C4-2B (cell line): Measurements from ENCODE around the gene PTBP3.
"Not testable (repeated sequence)": the region's sequence is repeated elsewhere in the genome, so short reads cannot be mapped to it uniquely, and the experiment has no call there.

ENCODE experiments used
- H3K27ac ChIP-seq: fragments of 450-650 bp; 2 replicates; pipeline ENCODE4 v1.5.1; 2017
- CTCF ChIP-seq: fragments of 450-650 bp; conservative IDR thresholded peaks from 2 replicates; pipeline ENCODE4 v1.5.1; 2017; ENCODE audit warnings: mild to moderate bottlenecking
- ZFX ChIP-seq: fragments of 450-650 bp; IDR thresholded peaks from 2 replicates; pipeline ENCODE4 v1.6.1; 2017

The PTBP3 gene

GRCh38 chr9:112296929-112297328 lies 36.5 kb downstream of the PTBP3 start:
- no peak for TF ChIP-seq CTCF
- TF ChIP-seq ZFX: no peak
- H3K27ac ChIP-seq: no peak overlapping the region

- no peak overlapping the region for H3K27ac ChIP-seq
- TF ChIP-seq ZFX: no peak
- no peak for TF ChIP-seq CTCF
Observed at GRCh38 chr9:112295174-112295573, 38.2 kb downstream of the PTBP3 start.

DNA sequence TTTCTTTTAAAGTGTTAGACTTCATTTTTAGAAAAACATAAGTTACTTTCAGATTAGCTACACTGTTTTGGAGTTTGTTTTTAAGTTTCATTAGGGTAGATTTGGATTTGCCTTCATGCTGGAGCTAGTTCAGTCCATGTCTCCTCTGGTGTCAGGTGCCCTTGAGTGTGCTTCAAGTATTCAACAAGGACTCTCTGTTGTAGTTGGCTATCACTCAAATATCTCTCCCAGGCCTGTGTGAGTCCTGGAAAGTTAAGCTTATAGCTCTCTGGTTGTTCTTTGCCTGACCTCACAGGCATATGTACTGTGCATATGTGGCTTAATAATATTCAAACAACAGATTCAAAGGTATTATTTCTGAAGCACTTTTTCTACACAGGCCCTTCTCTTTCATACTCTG lies 45.4 kb downstream of the PTBP3 start:
- TF ChIP-seq CTCF: no peak
- no peak for TF ChIP-seq ZFX
- no peak overlapping the region for H3K27ac ChIP-seq

GRCh38 chr9:112286926-112287325 lies 46.5 kb downstream of the PTBP3 start:
- TF ChIP-seq CTCF (no peak), ZFX (no peak)
- no peak overlapping the region for H3K27ac ChIP-seq

DNA sequence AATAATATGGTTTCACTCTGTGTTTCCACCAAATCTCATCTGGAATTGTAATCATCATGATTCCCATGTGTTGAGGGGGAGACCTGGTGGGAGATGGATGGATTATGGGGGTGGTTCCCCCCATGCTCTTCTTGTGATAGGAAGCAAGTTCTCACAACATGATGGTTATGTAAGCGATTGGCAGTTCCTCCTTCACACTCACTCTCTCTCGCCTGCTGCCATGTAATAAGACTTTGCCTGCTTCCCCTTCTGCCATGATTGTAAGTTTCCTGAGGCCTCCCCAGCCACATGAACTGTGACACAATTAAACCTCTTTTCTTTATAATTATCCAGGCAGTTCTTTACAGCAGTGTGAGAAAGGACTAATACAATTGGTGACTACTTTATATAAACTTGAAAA lies 48.4 kb downstream of the PTBP3 start:
- H3K27ac ChIP-seq: no peak overlapping the region
- TF ChIP-seq CTCF (no peak), ZFX (no peak)

GRCh38 chr9:112283582-112284253 lies 49.7 kb downstream of the PTBP3 start:
- no peak overlapping the region for H3K27ac ChIP-seq
- TF ChIP-seq ZFX (no peak), CTCF (no peak)

- not testable (repeated sequence) for H3K27ac ChIP-seq
Observed at GRCh38 chr9:112282841-112283240, 50.6 kb downstream of the PTBP3 start.

DNA sequence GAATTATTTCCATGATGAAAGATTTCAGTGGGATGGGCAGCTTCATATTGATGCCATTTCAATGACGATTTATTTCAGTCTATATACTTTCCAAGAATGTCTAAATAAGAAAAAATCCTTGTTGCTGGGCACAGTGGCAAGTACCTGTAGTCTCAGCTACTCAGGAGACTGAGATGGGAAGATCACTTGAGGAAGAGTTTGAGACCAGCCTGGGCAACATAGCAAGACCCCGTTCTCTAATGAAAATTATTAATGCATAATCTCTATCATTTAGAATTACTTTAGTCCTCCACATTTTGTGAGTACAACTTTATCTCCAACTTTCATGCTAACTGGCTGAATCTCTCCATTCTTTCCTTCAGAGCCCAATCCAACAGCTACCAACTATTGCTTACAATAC lies 52.5 kb downstream of the PTBP3 start:
- H3K27ac ChIP-seq: no peak overlapping the region
- TF ChIP-seq CTCF: no peak
